Sciatic nerve (tissue), 2 donors: Measurements from ENCODE around the gene PNPLA4. TPM values are rescaled to one million over a fixed set of nuclear protein-coding genes. Genes with fewer than 3 reads are reported as not detected.

Experiments
- ATAC-seq: fragments of 200-7000 bp; cut with Tn5 transposase; one replicate; pipeline ENCODE4 v1.9.1; 2020; ENCODE audit warnings: mild to moderate bottlenecking, moderate library complexity
- DNase-seq: peaks from one replicate; pipeline ENCODE4 v3.0.0-alpha.2; 2020; ENCODE audit warnings: low spot score
- intact Hi-C: fragments of 100-400 bp; cut with DNase I; formaldehyde crosslinking; loops from one replicate; pipeline ENCODE4 v1.14.2; 2022
- total RNA-seq: library from RNA; stranded (reverse); fragmentation: NEBNext Ultra II Directional; extraction: Animal tissue kit (Norgen Biotek cat#: 25700); gene quantifications from one replicate; pipeline ENCODE4 v1.2.1, GENCODE V29; 2021
- donor health status: DM: no; HTN: no; CAD: no.
- donor health status: DM: no; HTN: no; CAD: no.

PNPLA4 gene
- 14.4 TPM for total RNA-seq

- intact Hi-C loops, result no loop called here
- peak; percentile 95 for ATAC-seq
- DNase-seq, result peak; percentile 84
Observed at GRCh38 chrX:7927259-7928167, at the start of gene PNPLA4. TSS of gene PNPLA4 (minus strand) at chrX:7927413. CDS start at chrX:7926119, 1,294 bp downstream.

GRCh38 chrX:7972586-7972985 is 45.4 kb upstream of the PNPLA4 start:
- ATAC-seq (no peak), DNase-seq (no peak)
- intact Hi-C loops, result no loop called here

GRCh38 chrX:7970428-7970827 is 43.2 kb upstream of the PNPLA4 start:
- ATAC-seq (no peak), DNase-seq (no peak)
- intact Hi-C loops, result no loop called here

- DNase-seq, result no peak
- no peak for ATAC-seq
- intact Hi-C loops, result no loop called here
Observed at GRCh38 chrX:7965436-7965835, 38.2 kb upstream of the PNPLA4 start.

- intact Hi-C loops, result no loop called here
- ATAC-seq, result no peak
- no peak for DNase-seq
Observed at GRCh38 chrX:7960246-7960645, 33.0 kb upstream of the PNPLA4 start.

GRCh38 chrX:7953446-7953845 is 26.2 kb upstream of the PNPLA4 start:
- DNase-seq (no peak), ATAC-seq (no peak)
- intact Hi-C loops, result no loop called here

- DNase-seq, result no peak
- no peak for ATAC-seq
- intact Hi-C loops, result no loop called here
Observed at GRCh38 chrX:7950865-7951264, 23.7 kb upstream of the PNPLA4 start.

- no peak for ATAC-seq
- intact Hi-C loops, result no loop called here
- no peak for DNase-seq
Observed at GRCh38 chrX:7948483-7948882, 21.3 kb upstream of the PNPLA4 start.

- intact Hi-C loops, result no loop called here
- ATAC-seq (no peak), DNase-seq (no peak)
Observed at GRCh38 chrX:7946960-7947359, 19.7 kb upstream of the PNPLA4 start.

- DNase-seq, result no peak
- intact Hi-C loops, result no loop called here
Observed at GRCh38 chrX:7943600-7944245, 16.5 kb upstream of the PNPLA4 start.

GRCh38 chrX:7941390-7942042 is 14.3 kb upstream of the PNPLA4 start:
- intact Hi-C loops, result no loop called here
- DNase-seq (no peak), ATAC-seq (no peak)

More at GRCh38 chrX:7943600-7944245, 16.5 kb upstream of the PNPLA4 start:
- ATAC-seq, result no peak

- intact Hi-C loops, result no loop called here
- no peak for ATAC-seq
- no peak for DNase-seq
Observed at GRCh38 chrX:7934026-7934425, 6.8 kb upstream of the PNPLA4 start.

GRCh38 chrX:7926914-7927258 is 327 bp downstream of the PNPLA4 start:
- intact Hi-C loops, result no loop called here
- ATAC-seq (no peak), DNase-seq (no peak)

GRCh38 chrX:7926501-7926900 is 712 bp downstream of the PNPLA4 start:
- DNase-seq (no peak), ATAC-seq (no peak)
- intact Hi-C loops, result no loop called here

- peak; percentile 67 for DNase-seq
- intact Hi-C loops, result no loop called here
- ATAC-seq, result peak; percentile 24
Observed at GRCh38 chrX:7925867-7926472, 1.2 kb downstream of the PNPLA4 start.

GRCh38 chrX:7921750-7922149 is 5.5 kb downstream of the PNPLA4 start:
- no peak for ATAC-seq
- no peak for DNase-seq
- intact Hi-C loops, result no loop called here

GRCh38 chrX:7908821-7909220 is 18.4 kb downstream of the PNPLA4 start:
- intact Hi-C loops, result no loop called here
- DNase-seq (no peak), ATAC-seq (no peak)

GRCh38 chrX:7904562-7904961 is 22.7 kb downstream of the PNPLA4 start:
- intact Hi-C loops, result no loop called here
- DNase-seq (no peak), ATAC-seq (no peak)

- ATAC-seq (no peak), DNase-seq (no peak)
- intact Hi-C loops, result no loop called here
Observed at GRCh38 chrX:7891928-7892327, 35.3 kb downstream of the PNPLA4 start.

- intact Hi-C loops, result no loop called here
- DNase-seq (no peak), ATAC-seq (no peak)
Observed at GRCh38 chrX:7889680-7890079, 37.5 kb downstream of the PNPLA4 start.
